Measurements from ENCODE around the gene PRR33. TPM values are rescaled to one million over a fixed set of nuclear protein-coding genes. Genes with fewer than 3 reads are reported as not detected.

PRR33 gene
- total and polyA plus RNA-seq, 10 of the 15 experiments (the other 5 are each of a cell fraction or from before 2014, with no cell fraction given): 0.02 to 1.0 (median 0.38) TPM; not detected in 6

GRCh38 chr11:1864231-1864630 is 27.5 kb downstream of the PRR33 start:
- Histone ChIP-seq H3K27me3 (replicated peaks in 1 of 2; ENCODE audit: control insufficient read depth in 2 of 2, insufficient read depth in 2 of 2, low read length in 1 of 2) (no peaks in the 10 kb centered on the region), H3K4me2 (ENCODE audit: control insufficient read depth, insufficient read depth) (no peak overlapping the region), H3K4me3 (no peak overlapping the region), H3K4me1 (ENCODE audit: control insufficient read depth, insufficient read depth, low read length) (no peaks in the 10 kb centered on the region; the same call in 1 of the 2 replicates), H2AFZ (ENCODE audit: control insufficient read depth, low read depth, low read length) (no peak overlapping the region), H3K9me3 (replicated peaks; ENCODE audit: control insufficient read depth, insufficient read depth, low read length) (no peaks in the 10 kb centered on the region), H3K79me2 (ENCODE audit: control insufficient read depth, insufficient read depth, low read length) (peaks cover 41% of the 10 kb centered on the region), H3K9ac (ENCODE audit: control insufficient read depth, insufficient read depth, low read length) (no peak overlapping the region), H4K20me1 (ENCODE audit: control insufficient read depth, insufficient read depth) (peaks cover 9% of the 10 kb centered on the region), H3K27ac (ENCODE audit: control insufficient read depth, insufficient read depth) (no peak overlapping the region), H3K36me3 (ENCODE audit: control insufficient read depth in 2 of 2, insufficient read depth in 2 of 2, low read length in 1 of 2) (peaks cover 2 to 10% of the 10 kb centered on the region in 2 experiments; a peak in 3 of 4 replicates)
- BruUV-seq (replicated peaks): no TSS peak
- TF ChIP-seq CUX1 (IDR thresholded peaks at IDR 0.05; ENCODE audit: insufficient replicate concordance, low read depth, low read length): no peak
- no peak for TF ChIP-seq HCFC1 (IDR thresholded peaks at IDR 0.05; ENCODE audit: low read length)
- TF ChIP-seq RELA (IDR thresholded peaks at IDR 0.05; ENCODE audit: borderline replicate concordance, partially characterized antibody): no peak
- TF ChIP-seq IKZF1 (conservative IDR thresholded peaks at IDR 0.05): no peak
- no peak for TF ChIP-seq SREBF2 (IDR thresholded peaks at IDR 0.05; ENCODE audit: low read length)
- no peak for TF ChIP-seq CREM (IDR thresholded peaks at IDR 0.05; ENCODE audit: low read depth)
- TF ChIP-seq KDM1A (IDR thresholded peaks at IDR 0.05; ENCODE audit: borderline replicate concordance): no peak
- no peak for TF ChIP-seq ZSCAN29 (IDR thresholded peaks at IDR 0.05)
- no peak for TF ChIP-seq E2F4 (IDR thresholded peaks at IDR 0.05; ENCODE audit: low read depth, low read length)
- no peak for TF ChIP-seq NFXL1 (IDR thresholded peaks at IDR 0.05; ENCODE audit: borderline replicate concordance)
- no peak for TF ChIP-seq SREBF1 (IDR thresholded peaks at IDR 0.05; ENCODE audit: low read length)
- no peak for TF ChIP-seq CHD2 (IDR thresholded peaks at IDR 0.05; ENCODE audit: borderline replicate concordance, low read depth, low read length)
- no peak for TF ChIP-seq CBFB (IDR thresholded peaks at IDR 0.05; ENCODE audit: low read depth)
- no peak for TF ChIP-seq SIX5 (IDR thresholded peaks at IDR 0.05; ENCODE audit: low read depth, low read length, severe bottlenecking)
- TF ChIP-seq TCF12 (IDR thresholded peaks at IDR 0.05; ENCODE audit: low read depth, low read length): no peak
- TF ChIP-seq SMARCA5 (IDR thresholded peaks at IDR 0.05): no peak
- TF ChIP-seq BCL3 (IDR thresholded peaks at IDR 0.05; ENCODE audit: borderline replicate concordance, insufficient read depth, low read depth, low read length, poor library complexity, severe bottlenecking): no peak
- CTCF ChIA-PET: no interaction called here
- SMC1A ChIA-PET (ENCODE audit: uncharacterized antibody, unreplicated experiment): no interaction called here
- FAIRE-seq: no peak
- ATAC-seq: no peak
- intact Hi-C loops (cut with micrococcal nuclease; ENCODE audit: unreplicated experiment) (no loop called here), in situ Hi-C loops (cut with MboI) (no loop called here)
- POLR2A ChIA-PET: no interaction called here
- WGBS (ENCODE audit: insufficient coverage, insufficient replicate concordance, low lambda C conversion rate, missing lambda C conversion rate): 95% methylated on average over 15 of the region's 18 CpGs
- DNase-seq (ENCODE audit: low read depth, low spot score): no peak
- RAD21 ChIA-PET (ENCODE audit: unreplicated experiment): no interaction called here
